Caco-2 (cell line): ENCODE measurements around the gene NRP2. TPM values are rescaled to one million over a fixed set of nuclear protein-coding genes. Genes with fewer than 3 reads are reported as not detected.

ENCODE experiments used
- BruUV-seq: library from RNA; stranded (reverse); fragments of 400-500 nt; replicated peaks from 2 replicates; lab custom pipeline; 2021; lab: Mats Ljungman, UMichigan
- CTCF ChIA-PET: fragments of 300-600 bp; sonication (Branson Sonifier 250); formaldehyde crosslinking; loops from one replicate; lab custom pipeline; 2022; ENCODE audit warnings: antibody characterized with exemption; lab: Charles Lee
- POLR2A ChIA-PET: fragments of 300-600 bp; sonication (Branson Sonifier 250); formaldehyde crosslinking; loops from one replicate; lab custom pipeline; 2022; ENCODE audit warnings: antibody characterized with exemption; lab: Charles Lee
- DNase-seq, 2 experiments: peaks; one replicate each; pipeline versions ENCODE4 v3.0.0 to v3.0.0-alpha.2; 2020 to 2022
- H3K27me3 ChIP-seq: replicated peaks from 2 replicates; pipeline ENCODE4 v1.6.0; 2011; ENCODE audit warnings: low read length; ENCODE audit not compliant: control insufficient read depth, insufficient read depth
- H3K36me3 ChIP-seq: 2 replicates; pipeline ENCODE4 v1.5.1; 2011; ENCODE audit warnings: low read length; ENCODE audit not compliant: control insufficient read depth, insufficient read depth
- H3K4me1 ChIP-seq: fragments of 250-450 bp; sonication (Bioruptor Pico); 2 replicates; pipeline ENCODE4 v1.5.1; 2020; ENCODE audit warnings: mild to moderate bottlenecking
- H3K4me3 ChIP-seq: 2 replicates; pipeline ENCODE4 v1.5.1; 2011; ENCODE audit warnings: low read depth, mild to moderate bottlenecking, control low read depth, low read length
- H3K9me3 ChIP-seq: fragments of 250-450 bp; sonication (Bioruptor Pico); 2 replicates; pipeline ENCODE4 v1.5.1; 2020; ENCODE audit warnings: mild to moderate bottlenecking, moderate library complexity
- H3K27ac Mint-ChIP-seq: one replicate; pipeline ENCODE4 v1.8.0; 2022; ENCODE audit warnings: mixed read lengths; ENCODE audit not compliant: unreplicated experiment
- H3K27me3 Mint-ChIP-seq: one replicate; pipeline ENCODE4 v1.8.0; 2022; ENCODE audit warnings: mixed read lengths; ENCODE audit not compliant: insufficient read depth, unreplicated experiment
- H3K36me3 Mint-ChIP-seq: one replicate; pipeline ENCODE4 v1.8.0; 2022; ENCODE audit warnings: mild to moderate bottlenecking, mixed read lengths; ENCODE audit not compliant: insufficient read depth, unreplicated experiment
- H3K4me1 Mint-ChIP-seq: one replicate; pipeline ENCODE4 v1.8.0; 2022; ENCODE audit warnings: low read depth, mixed read lengths; ENCODE audit not compliant: unreplicated experiment
- H3K4me3 Mint-ChIP-seq: one replicate; pipeline ENCODE4 v1.8.0; 2022; ENCODE audit warnings: mild to moderate bottlenecking, moderate library complexity, mixed read lengths; ENCODE audit not compliant: unreplicated experiment
- H3K9me3 Mint-ChIP-seq: one replicate; pipeline ENCODE4 v1.8.0; 2022; ENCODE audit warnings: mixed read lengths; ENCODE audit not compliant: unreplicated experiment
- intact Hi-C: fragments of 100-400 bp; cut with micrococcal nuclease; formaldehyde crosslinking; loops from one replicate; pipeline ENCODE4 v1.10.0; 2022; ENCODE audit not compliant: unreplicated experiment
- total RNA-seq: library from RNA; stranded (reverse); gene quantifications from 2 replicates; pipeline ENCODE4 v1.2.3, GENCODE V29; 2022
- TF ChIP-seq, protein P1 (sequence below), 2 experiments: fragments of 200-600 bp in 1 of 2; IDR thresholded peaks; 1 replicate in 1 of 2; 2 replicates in 1 of 2; pipeline versions ENCODE4 v1.5.1 to v1.8.0; 2011 to 2022; ENCODE audit warnings: antibody characterized with exemption in 1 of 2, control low read depth in 1 of 2, inconsistent platforms in 1 of 2, low read depth in 1 of 2, low read length in 1 of 2, mild to moderate bottlenecking in 1 of 2, moderate library complexity in 1 of 2; ENCODE audit not compliant: insufficient read depth in 1 of 2, severe bottlenecking in 1 of 2, unreplicated experiment in 1 of 2

Gene NRP2
- total RNA-seq, 1 experiment from 2014 or later = 96.9 TPM

DNA sequence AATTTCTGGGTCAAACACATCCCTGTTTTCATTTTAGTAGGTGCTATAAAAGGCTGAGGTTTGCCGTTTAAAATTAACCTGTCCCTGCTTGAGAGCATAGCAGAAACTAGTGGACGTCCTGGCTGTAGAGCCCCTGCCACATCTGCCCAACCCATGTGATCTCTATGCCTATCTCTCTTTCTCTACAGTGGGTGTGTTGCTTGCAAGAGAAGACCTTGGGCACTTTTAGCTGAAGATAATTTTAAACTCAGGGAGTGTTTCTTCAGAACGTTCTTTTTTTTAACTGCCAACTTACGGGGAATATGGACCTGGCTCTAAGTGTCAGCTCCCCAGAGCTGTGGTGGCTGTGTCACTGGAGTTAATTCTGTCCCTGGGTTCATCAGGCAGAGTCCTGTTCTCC lies 100.6 kb downstream of the NRP2 start:
- Mint-ChIP-seq H3K36me3 (peaks cover 5% of the 10 kb centered on the region), H3K27ac (no peak overlapping the region), H3K4me1 (peaks cover 5% of the 10 kb centered on the region), H3K27me3 (no peaks in the 10 kb centered on the region), H3K9me3 (no peaks in the 10 kb centered on the region), H3K4me3 (no peak overlapping the region)
- intact Hi-C loops = loop anchor here (5.0 kb wide), 1 partner anchor 1289 kb away; no protein-coding TSS in a partner anchor
- ChIA-PET POLR2A (no interaction called here), CTCF (no interaction called here)
- no TSS peak for BruUV-seq
- H3K36me3 ChIP-seq = no peaks in the 10 kb centered on the region
- H3K4me3 ChIP-seq = no peak overlapping the region
- no peaks in the 10 kb centered on the region for H3K4me1 ChIP-seq
- no peaks in the 10 kb centered on the region for H3K9me3 ChIP-seq
- TF ChIP-seq, protein P1, sequence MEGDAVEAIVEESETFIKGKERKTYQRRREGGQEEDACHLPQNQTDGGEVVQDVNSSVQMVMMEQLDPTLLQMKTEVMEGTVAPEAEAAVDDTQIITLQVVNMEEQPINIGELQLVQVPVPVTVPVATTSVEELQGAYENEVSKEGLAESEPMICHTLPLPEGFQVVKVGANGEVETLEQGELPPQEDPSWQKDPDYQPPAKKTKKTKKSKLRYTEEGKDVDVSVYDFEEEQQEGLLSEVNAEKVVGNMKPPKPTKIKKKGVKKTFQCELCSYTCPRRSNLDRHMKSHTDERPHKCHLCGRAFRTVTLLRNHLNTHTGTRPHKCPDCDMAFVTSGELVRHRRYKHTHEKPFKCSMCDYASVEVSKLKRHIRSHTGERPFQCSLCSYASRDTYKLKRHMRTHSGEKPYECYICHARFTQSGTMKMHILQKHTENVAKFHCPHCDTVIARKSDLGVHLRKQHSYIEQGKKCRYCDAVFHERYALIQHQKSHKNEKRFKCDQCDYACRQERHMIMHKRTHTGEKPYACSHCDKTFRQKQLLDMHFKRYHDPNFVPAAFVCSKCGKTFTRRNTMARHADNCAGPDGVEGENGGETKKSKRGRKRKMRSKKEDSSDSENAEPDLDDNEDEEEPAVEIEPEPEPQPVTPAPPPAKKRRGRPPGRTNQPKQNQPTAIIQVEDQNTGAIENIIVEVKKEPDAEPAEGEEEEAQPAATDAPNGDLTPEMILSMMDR (IDR thresholded peaks at IDR 0.05; ENCODE audit: insufficient read depth in 1 of 2, low read depth in 1 of 2, low read length in 1 of 2, severe bottlenecking in 1 of 2, unreplicated experiment in 1 of 2) = no peak
- H3K27me3 ChIP-seq = no peaks in the 10 kb centered on the region
- no peak for DNase-seq

DNA sequence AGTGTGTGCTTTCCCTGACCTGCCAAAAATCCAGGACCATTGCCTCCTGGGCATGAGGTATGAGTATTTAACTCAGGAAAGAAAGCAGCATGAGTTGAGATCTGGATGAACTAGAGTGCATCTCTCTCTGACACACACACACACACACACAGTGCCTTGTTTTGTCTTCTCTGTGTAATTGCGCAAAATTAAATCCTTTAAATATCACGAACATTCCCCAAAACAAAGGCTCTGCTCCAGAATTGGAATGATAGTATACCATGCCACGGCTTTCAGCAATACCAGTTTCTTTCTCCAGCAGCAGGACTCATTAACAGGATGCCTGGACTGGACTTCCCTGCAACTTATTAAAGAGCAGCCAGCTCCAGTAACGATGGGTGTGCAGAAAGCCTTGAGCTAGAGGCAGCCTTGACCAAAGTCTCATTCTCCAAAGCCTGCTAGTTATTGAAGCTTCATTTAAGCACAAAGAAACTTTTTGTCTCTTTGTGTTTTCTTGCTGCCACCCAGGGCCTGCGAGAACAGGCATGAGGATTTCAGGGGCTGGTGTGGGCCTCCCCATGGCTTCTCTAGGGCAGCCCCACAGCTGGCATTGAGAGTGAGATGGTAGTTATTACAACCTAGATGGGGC lies 101.7 kb downstream of the NRP2 start:
- Mint-ChIP-seq H3K27ac (no peak overlapping the region), H3K9me3 (no peaks in the 10 kb centered on the region), H3K4me1 (peaks cover 5% of the 10 kb centered on the region), H3K27me3 (no peaks in the 10 kb centered on the region), H3K36me3 (peaks cover under 1% of the 10 kb centered on the region), H3K4me3 (no peak overlapping the region)
- DNase-seq = no peak
- BruUV-seq = no TSS peak
- TF ChIP-seq, protein P1 (IDR thresholded peaks at IDR 0.05; ENCODE audit: insufficient read depth in 1 of 2, low read depth in 1 of 2, low read length in 1 of 2, severe bottlenecking in 1 of 2, unreplicated experiment in 1 of 2) = no peak
- no peaks in the 10 kb centered on the region for H3K9me3 ChIP-seq
- POLR2A ChIA-PET = no interaction called here
- CTCF ChIA-PET = no interaction called here
- intact Hi-C loops = loop anchor here (5.0 kb wide), 1 partner anchor 1288 kb away; no protein-coding TSS in a partner anchor
- H3K36me3 ChIP-seq = no peaks in the 10 kb centered on the region
- no peaks in the 10 kb centered on the region for H3K4me1 ChIP-seq
- no peaks in the 10 kb centered on the region for H3K27me3 ChIP-seq
- H3K4me3 ChIP-seq = no peak overlapping the region

DNA sequence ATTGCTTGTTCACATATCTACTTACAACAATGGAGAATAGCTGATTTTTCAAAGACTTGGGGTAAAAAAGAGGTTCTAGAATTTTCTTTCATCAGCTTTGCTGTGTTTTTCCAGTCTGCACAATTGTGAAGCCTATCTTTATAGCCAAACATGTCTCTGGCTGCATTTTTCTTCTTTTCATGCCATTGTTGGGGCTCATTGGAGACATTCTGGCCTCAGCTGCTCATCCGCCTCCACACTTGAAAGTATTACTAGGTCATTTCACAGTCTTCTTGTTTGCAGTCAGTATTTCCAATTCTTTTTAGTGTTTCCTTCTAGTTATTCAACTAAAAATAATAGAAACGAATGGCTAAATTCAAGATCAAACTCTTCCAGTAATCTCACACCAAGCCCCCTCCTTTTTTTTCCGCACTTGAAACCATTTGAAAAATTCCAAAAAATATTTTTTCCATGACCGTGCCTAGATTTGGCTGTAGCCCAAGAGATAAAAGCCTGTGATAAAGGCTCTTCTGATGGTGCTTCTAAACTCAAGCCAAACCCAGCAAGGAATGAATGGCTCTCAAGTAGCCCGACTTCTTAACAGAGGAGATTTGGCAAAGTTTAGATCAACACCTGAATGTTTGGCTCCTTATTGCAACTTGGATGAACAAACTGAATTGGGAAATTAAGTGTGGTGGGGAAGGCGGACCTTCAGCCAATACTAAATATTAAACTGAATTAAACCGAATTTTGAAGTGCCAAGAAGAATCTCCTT lies 103.4 kb downstream of the NRP2 start:
- DNase-seq = no peak
- no peaks in the 10 kb centered on the region for H3K9me3 Mint-ChIP-seq
- H3K36me3 Mint-ChIP-seq = no peaks in the 10 kb centered on the region
- CTCF ChIA-PET = no interaction called here
- POLR2A ChIA-PET = no interaction called here
- Histone ChIP-seq H3K4me1 (no peaks in the 10 kb centered on the region), H3K27me3 (no peaks in the 10 kb centered on the region), H3K36me3 (no peaks in the 10 kb centered on the region), H3K4me3 (no peak overlapping the region), H3K9me3 (no peaks in the 10 kb centered on the region)
- no peak overlapping the region for H3K27ac Mint-ChIP-seq
- no TSS peak for BruUV-seq
- no peaks in the 10 kb centered on the region for H3K27me3 Mint-ChIP-seq
- intact Hi-C loops = no loop called here
- TF ChIP-seq, protein P1 (IDR thresholded peaks at IDR 0.05; ENCODE audit: insufficient read depth in 1 of 2, low read depth in 1 of 2, low read length in 1 of 2, severe bottlenecking in 1 of 2, unreplicated experiment in 1 of 2) = no peak
- H3K4me1 Mint-ChIP-seq = peaks cover 5% of the 10 kb centered on the region
- no peak overlapping the region for H3K4me3 Mint-ChIP-seq
